Inflammatory macrophage (primary cell): ENCODE measurements around the gene C16orf78.
A peak's percentile ranks its signal among the peaks of the same experiment; 100 is the strongest.

Experiments
- DNase-seq, 2 donors: peaks; one replicate each; pipeline ENCODE4 v3.0.0-alpha.2; 2020 to 2022

Gene C16orf78

DNA sequence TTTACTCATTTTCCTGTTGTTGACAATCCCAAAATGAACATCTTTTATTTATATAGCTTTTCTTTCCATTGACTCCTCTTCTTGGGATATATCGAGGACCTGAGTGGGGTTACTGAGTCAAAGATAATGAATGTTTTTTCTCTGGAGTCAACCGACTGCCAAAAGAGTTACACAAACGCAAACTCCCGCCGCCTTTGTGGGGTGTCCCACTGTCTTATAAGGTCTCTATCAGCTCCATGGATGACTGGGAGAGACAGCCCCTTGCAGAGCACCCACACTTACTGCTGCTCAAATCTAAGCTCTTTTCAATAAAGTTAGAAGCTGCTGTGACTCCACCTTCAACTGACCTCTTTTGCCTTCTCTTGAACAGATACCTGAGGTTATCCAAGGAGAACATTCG, 25.2 kb downstream of the C16orf78 start:
- DNase-seq: no peak

DNA sequence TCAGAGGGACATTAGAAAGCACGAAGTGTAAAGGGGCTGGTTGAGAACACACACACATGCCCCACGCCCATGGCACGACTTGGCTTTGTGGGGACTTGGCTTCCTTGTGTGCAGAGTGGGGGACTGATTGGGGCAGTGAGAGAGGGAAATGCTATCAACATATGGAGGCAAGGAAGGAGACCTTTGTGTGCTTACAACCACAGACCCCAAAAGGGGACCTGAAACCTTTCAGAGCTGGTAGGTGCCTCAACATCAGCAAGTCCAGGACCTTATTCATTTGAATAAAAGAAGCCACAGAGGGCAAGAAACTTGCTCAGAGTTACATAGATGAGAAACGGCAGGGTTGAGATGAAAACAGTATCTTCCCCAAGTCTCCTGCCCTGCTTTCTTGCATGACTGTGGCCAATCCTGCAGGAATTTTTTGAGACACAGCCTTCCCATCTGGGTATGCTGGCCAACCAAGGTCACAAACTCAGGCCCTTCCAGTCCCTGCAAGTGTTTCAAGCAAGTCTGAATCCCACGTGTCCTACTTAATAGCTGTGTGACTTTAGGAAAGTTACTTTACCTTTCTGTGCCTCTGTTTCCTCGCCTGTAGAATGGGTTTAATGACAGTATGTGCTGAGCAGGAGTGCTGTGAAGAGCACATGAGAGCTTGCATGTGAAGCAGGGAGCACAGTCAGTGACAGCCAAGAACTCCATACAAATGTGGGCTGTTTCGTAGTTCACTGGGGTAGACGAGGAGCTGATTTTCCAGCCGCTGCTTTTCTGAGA, 26.2 kb downstream of the C16orf78 start:
- no peak for DNase-seq

DNA sequence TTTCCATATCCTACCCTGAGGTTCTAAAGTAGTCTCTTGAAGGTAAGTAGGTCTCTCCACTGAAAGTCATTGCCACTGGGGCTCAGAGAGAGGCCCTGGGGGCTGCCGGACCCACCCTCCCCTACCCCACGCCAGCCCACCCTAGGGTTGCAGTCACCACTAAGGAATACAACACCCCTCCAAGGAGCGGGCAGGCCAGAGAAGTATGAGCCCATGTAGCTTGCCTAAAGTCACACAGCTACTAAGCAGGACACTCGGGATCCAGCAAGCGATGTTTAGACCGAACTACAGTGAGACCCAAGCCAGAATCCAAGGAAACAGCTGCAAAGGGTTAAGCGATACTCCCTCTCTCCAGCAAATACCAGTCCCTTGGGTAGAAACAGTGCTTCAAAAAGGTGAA, 27.0 kb downstream of the C16orf78 start:
- DNase-seq: no peak

DNA sequence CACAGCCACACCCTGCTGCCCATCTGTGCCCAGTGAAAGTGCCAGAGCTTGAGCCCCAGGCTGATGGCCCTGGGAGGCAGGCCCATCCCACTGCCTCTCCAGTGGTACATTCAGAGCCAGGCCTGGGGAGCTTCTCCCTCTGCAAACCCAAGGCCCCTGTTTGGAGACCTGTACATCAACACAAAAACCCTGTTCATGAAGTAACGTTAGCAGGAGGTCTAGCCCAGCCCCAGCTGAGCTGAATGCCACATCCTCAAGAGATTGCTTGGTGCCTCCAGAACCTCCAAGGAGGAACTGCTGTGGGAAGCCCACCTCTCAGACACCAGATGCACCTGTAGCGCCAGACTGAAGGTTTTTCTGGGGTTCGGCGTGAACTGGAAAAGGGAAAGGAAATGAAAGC, 31.5 kb downstream of the C16orf78 start:
- no peak for DNase-seq

DNA sequence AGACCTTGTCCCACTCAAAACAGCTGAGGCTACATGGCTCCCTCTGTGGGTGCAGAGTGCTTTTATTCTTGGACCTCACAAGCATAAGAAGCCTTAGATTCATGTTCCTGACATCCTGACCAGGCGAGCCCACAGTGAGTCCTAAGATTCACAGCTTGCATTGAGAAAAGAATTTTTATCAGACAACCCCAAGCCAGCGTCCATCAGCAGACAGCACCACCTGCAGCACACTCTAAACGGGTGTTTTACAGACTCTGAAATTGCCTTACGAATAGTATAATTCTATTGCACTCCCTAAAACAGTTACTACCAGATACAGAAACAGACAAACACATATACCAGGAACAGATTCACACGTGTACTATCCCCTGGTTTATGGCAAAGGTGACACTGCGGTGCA, 31.9 kb downstream of the C16orf78 start:
- no peak for DNase-seq

DNA sequence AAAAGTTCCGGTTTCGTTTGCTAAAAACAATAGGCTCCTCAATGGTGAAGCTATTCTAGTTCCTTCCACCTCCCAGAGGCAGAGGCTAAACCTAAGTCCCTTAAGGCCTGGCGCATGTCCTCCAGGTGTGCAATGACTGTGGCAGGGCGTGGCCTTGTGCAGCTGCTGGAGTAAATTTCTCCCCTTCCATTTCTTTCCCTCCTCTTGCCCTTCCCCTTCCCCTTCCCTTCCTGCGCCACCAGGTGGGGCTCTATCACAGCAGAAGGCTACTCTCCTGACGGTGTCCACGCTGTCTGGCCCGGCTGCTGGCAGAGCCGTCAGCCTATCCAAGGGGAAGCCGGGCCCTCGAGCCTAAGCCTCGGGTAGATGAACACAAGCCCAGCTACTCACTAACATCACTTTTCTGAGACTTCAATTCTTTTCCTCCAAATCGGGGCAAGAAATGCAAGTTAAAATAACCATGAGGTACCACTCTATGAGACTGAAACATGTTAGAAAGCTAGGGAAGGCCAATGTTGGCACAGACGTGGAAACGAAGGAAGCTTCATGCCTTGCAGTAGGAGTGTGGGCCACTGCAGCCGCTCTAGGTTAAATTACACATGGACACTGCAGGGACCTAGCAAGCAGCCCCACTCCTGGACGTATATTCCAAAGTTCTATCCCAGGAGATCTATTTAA, 34.4 kb downstream of the C16orf78 start:
- peak; percentile 44 to 62 for DNase-seq

DNA sequence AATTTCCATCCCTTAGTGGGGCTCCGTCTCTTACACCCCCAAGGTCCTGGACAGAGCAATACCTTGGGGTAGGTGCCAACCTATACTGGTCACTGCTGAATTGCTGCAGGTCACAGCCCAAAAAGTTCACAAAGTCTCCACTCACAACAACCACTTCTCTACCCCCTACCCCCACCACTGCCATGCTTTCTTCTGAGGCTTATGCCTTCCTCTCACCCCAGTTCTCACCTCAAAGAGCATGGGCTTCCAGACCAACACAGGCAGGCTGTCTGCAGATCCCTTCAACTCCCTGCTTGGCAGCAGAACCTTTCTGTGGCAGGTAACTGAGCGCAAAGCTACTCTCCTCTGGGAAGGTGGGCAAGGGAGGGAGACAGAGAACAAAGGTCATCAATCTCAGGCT, 35.5 kb downstream of the C16orf78 start:
- no peak for DNase-seq

DNA sequence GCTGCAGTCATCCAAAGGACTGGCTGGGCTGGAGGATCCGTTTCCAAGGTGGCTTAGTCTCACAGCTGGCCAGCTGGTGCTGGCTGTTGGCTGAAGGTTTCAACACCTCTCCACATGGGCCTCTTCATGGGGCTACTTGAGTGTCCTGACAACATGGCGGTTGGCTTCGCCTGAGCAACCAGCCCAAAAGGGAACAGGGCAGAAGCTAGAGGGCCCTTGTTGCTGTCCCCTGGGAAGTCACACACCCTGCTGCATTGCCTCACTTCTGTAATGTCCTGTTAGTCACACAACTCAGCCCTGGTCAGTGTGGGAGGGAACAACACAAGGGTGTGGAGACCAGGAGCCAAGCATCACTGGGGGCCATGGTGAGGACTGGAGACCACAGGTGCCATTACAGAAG, 36.6 kb downstream of the C16orf78 start:
- DNase-seq: peak in 1 of 2 donors; percentile 5

DNA sequence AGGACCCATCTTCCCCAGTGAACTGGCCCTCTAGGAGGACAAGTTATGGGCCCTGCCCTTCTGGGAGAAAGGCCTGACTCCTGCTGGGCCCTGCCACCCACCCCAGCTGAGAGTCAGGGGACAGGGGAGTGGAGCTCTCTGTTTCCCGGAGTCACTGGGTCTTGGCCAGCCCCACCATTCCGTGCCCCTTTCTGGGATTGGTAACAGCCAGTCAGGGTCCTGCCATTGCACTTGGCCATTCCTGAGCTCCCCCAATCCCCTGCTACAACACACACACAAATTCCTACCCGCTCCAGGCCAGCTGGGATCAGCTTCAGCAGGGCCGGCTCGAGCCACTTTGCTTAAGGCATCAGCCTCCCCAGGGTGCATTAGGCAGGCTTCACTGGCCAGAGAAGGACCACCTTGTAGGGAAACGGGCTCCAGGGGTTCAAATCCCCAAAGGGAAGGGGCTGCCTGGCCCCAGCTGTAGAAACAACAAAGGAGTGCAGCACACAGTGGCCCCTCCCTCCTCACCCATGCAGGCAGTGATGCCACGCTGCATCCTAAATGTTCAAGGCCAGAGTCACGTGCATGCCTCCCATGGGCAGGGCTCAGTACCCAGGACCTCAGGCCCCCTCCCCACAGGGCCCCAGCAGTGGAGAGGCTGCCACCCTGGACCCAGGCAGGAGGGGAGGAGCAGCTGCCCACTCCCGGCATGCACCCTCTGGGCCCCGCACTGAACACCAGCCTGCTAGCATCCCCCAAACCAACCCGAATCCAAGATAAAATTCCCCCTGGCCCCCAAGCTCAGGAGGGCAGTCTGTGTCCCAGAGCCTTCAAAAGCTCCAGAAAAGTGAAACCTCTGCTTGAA, 37.7 kb downstream of the C16orf78 start:
- no peak for DNase-seq

DNA sequence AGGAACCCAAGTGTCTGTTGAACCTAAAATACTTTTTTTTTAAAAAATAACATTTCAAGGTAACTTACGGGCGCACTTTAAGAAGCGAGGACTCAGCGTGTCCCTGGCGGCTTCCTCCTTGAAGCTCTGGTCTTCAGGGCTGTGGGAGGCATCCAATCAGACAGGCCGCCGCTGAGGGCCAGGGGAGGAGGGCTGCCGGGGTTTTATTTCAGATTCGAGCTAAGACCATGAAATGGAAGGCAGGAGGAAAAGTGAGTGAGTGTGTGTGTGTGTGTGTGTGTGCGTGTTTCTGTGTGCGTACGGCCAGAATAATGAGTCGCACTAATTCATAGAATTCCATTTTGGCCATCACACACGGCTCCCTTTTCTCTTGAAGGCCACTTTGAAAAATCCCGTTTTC, 41.1 kb downstream of the C16orf78 start:
- no peak for DNase-seq

DNA sequence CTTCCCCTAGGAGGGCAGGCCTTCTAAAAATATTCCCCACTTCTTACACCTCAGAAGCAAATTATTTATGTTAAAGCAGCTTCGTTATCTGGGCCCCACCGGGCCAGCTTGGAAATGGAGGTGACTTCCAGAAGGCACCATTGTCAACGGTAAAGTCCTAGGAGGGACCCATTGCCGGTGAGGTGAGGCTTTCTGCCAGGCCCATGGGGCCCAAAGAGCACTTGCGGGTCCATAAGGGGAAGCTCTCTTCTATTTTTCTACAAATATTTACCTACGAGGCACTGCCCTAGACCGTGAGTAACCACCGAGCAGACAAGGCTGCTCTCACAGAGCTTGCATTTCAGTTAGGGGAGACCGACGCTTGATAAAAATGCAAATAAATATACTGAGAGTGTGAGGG, 41.5 kb downstream of the C16orf78 start:
- DNase-seq: no peak

DNA sequence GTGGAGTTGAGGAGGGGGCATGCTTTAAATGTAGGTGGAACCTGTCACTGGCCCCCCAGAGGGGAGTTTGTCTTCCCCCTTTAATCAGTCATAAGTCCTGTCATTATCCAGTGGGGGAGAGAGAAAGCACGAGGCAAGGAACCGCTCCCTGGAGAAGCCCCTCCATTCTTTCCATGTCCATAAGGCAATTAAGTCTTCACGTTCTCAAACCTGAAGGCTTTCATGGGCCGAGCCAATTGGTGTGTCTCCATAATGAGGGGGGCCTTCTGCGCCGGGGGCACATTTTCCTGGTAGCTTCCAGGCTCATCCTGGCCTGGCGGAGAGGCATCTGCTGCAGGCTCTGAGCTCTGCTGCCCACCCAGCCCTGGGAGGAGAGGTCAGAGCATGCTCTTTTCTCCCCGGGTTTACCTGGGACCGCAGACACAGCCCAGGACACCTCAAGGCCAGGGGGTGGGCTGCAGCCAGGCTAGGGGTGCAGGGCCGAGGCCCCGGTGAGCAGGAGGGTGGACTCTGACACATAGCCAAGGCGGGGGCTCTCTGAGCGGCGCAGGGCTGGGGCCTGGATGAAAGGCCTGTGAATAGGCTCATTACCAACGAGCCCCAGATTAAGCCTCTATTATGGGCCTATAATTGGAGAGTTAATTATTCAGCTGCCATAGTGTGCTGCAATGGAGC, 42.5 kb downstream of the C16orf78 start:
- DNase-seq: no peak

DNA sequence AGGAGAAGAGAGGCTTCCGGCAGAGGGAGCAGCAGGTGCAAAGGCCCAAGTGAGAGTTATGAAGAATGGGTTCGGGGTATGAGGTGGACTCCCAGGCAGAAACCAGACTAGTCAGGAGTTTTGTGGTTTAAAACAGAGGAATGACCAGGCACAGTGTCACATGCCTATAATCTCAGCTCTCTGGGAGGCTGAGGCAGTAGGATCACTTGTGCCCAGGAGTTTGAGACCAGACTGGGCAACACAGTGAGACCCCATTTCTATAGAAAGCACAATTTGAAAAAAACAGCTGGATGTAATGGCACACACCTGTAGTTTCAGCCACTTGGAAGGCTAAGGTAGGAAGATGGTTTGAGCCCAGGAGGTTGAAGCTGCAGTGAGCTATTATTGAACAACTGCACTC, 43.8 kb downstream of the C16orf78 start:
- no peak for DNase-seq

DNA sequence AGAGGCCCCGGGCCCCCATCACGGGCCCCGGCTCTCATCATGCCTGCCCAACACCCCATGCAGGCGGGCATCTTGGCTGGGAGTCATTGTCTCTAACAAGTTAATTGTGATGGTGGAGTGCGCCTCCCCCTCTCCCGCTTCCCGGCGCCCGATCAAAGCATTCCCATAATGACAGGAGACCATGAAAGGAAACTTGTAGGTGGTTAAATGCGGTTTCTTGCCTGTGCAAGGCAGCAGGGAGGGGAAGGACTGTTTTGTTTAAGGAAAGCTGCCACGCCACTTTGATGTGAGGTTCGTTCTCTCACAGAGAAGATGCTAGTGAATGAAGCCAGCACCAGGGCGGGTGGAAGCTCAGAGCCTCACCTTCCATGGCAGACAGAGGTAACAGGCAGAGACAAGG, 45.4 kb downstream of the C16orf78 start:
- no peak for DNase-seq

DNA sequence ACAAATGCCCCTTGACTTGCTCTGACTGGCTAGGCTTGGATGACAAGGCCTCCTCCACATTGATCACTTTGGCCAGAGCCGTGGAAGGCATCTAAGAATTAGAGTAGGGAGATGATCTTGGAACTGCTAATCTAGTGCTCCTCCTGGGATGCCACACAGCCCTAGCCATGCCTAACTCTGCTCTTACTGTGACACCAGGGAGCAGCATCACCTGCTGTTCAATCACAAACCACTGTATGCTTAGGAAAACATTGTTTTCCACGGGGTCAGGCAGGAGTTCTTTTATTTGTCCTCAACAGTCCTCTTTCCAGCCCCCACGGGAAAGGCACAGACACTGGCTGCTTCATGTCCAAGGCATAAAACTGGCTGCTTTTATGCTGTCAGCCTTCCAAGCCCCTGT, 46.3 kb downstream of the C16orf78 start:
- DNase-seq: no peak

DNA sequence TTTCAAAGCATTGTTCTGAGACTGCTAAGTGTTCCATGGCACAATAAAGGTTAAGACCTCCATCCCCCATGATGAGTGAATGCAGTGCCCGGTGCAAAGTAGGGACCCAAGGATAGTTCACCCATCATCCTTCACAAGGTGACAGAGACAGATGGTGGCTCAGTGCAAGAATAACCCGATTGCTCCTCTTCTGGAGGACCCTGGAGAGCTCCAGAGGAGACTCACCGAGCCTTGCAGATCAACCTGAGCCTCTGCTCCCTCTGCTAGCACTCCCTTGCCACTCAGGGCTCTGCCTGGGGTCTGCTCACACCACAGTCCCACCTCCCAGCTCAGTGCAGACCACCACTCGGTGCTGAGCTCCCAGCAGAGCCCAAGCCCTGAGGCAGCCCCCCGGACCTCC, 49.3 kb downstream of the C16orf78 start:
- DNase-seq: no peak

DNA sequence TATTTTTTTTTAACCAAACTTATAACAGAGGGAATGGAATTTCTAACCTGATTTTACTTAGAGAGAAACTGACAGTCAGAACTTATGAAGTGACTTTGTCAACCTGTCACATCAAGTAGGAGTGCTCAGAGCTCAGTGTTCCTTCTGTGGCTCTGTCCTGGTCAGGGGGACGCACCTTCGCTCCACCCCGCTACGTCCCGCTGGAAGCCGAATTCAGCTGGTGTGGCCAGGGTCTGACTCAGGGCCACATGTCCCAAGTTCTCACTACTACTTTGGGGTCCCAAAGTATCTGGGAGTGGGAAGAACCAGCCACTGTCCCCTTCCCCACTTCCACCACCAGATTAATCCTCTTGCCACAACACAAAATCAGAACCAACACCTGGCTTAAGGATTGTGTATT, 51.4 kb downstream of the C16orf78 start:
- no peak for DNase-seq

DNA sequence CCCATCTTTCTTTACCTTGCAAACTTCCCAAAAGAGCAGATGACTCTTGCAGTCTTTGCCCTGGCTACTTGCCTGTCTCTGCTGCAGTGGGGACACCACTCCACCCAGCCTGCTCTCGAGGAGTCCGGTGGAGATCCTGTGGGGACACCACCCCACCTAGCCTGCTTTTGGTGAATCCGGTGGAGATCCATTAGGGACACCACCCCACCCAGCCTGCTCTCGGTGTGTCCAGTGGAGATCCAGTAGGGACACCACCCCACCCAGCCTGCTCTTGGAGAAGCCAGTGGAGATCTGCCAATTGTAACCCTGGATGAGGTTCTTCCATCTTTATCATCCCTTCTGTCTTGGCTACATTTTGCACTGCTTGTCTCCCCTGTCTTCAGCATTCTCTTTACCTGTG, 54.2 kb downstream of the C16orf78 start:
- DNase-seq: no peak

DNA sequence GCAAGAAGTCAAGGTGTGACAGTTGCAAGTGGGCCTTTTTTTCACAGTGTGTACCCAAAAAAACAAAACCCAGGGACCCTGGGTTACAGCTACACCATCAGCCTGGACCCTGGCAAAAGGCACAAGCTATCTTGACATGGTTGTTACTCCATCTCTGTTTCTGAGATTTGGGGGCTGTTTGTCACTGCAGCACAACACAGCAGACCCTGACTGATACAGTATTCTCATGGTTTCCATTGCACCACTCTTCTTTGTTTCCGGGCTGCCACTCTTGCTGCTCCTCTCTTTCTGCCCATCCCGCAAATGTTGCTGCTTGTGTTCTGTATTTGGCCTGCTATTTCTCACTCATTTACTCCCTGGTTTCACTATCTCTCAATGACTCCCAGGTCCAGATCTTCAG, 55.2 kb downstream of the C16orf78 start:
- no peak for DNase-seq

DNA sequence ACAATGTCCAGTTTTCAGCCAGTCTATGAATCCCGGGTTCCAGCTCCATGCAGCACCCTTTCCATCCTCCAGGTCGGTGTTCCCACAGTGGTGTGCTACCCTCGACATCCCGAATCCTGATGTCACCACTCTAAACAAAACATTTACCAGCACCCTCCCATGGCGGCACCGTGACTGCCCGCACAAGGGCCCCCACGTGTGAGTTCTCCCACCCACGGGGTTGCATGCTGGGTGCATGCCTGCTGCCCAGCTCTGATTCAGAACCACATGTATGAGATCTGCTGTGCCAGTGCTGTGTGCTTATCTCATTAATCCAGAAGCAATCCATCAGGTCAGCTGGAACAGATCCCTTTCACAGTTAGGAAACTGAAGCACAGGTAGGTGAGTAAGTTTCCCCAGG, 57.4 kb downstream of the C16orf78 start:
- DNase-seq: no peak

DNA sequence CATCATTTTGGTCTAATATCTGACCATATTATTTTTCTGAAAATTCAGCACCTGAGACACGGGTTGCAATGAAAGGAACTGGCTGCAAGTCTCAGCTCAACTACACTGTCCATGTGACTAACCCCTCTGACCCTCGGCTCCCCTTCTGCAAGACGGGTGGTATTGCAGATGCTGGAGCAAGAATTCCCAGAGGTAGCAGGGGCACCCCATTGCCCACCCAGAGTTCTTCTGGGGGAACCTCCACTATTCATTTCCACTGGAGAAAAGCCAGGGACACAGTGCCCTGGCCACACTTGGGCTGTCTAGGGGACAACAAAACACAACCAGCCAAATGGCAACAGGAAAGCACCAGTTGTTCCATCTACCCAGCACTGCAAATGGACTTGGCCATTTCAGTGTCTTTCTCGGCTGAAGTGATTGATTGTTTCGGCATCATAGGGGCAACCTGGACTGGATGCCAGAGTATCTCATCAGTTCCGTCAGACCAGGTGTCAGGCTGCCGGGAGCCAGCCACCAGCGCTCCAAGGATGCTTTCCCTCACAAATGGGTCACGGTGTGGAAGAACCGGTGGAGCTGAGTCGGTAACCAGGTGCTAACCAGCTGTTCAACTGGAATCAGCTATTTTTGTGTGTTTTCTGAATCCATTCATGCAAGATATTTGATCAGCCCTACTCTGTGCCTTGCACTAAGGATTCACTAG, 58.1 kb downstream of the C16orf78 start:
- DNase-seq: no peak

DNA sequence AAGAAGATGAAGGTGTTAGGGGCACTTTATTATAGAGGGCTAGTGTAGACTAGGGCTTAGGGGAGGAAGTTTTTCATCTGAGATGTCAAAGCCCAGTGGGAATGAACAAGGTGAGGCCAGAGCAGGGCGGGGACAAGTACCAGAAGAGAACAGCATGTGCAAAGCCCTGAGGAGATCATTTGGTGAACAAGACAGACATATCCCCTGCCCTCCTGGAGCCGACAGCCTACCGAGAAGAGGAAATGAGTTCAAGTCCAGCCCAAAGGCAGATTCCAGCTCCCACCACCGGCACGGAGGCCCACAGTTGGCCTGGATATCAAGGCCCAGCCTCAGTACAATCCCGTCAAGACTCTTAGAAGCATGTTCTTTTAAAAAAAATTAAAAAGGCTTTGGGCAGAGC, 61.1 kb downstream of the C16orf78 start:
- DNase-seq: no peak
